ENCODE measurements around the gene ATAD3B. TPM values are rescaled to one million over a fixed set of nuclear protein-coding genes. Genes with fewer than 3 reads are reported as not detected.

The ATAD3B gene, protein sequence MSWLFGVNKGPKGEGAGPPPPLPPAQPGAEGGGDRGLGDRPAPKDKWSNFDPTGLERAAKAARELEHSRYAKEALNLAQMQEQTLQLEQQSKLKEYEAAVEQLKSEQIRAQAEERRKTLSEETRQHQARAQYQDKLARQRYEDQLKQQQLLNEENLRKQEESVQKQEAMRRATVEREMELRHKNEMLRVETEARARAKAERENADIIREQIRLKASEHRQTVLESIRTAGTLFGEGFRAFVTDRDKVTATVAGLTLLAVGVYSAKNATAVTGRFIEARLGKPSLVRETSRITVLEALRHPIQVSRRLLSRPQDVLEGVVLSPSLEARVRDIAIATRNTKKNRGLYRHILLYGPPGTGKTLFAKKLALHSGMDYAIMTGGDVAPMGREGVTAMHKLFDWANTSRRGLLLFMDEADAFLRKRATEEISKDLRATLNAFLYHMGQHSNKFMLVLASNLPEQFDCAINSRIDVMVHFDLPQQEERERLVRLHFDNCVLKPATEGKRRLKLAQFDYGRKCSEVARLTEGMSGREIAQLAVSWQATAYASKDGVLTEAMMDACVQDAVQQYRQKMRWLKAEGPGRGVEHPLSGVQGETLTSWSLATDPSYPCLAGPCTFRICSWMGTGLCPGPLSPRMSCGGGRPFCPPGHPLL
- total RNA-seq: 10 to 100 TPM; 13.0 to 40.3 (median 17.1) TPM

DNA sequence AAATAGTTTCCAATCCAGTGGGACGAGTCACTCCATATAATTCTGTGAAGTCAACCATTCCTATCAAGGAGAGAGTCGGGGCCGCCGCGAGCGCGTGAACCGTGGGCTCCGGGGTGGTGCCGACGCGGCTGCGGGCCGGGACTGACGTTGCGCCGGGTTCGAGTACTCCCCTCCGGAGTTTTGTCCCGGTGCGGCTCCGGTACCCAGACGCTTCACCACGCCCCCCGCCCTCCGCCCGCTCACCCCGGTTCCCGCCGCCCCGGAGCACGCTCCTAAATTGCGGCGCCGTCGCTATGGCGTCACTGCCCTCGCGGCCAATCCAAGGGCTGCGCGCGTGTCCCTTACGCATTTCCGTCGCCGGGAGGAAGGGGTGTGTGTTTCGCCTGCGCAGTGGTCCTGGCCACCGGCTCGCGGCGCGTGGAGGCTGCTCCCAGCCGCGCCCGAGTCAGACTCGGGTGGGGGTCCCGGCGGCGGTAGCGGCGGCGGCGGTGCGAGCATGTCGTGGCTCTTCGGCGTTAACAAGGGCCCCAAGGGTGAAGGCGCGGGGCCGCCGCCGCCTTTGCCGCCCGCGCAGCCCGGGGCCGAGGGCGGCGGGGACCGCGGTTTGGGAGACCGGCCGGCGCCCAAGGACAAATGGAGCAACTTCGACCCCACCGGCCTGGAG, at the start of gene ATAD3B:
Gene ATAD3B, plus strand, starts transcription at position 377 of the 664 bp plus-strand sequence. Its CDS starts 120 bp downstream, at position 497.
- peak; percentile 92 to 98 for DNase-seq (ENCODE audit: low spot score in 2 of 2)
- WGBS, 2 donors: 1% methylated on average over 32 to 47 of the region's 87 CpGs
- intact Hi-C loops (cut with DNase I; ENCODE audit: low total_unique reads): no loop called here
- peak within 1 kb of the TSS; percentile 29 for H3K4me3 ChIP-seq (ENCODE audit: low read depth, poor library complexity, severe bottlenecking)
- TF ChIP-seq, protein P1, sequence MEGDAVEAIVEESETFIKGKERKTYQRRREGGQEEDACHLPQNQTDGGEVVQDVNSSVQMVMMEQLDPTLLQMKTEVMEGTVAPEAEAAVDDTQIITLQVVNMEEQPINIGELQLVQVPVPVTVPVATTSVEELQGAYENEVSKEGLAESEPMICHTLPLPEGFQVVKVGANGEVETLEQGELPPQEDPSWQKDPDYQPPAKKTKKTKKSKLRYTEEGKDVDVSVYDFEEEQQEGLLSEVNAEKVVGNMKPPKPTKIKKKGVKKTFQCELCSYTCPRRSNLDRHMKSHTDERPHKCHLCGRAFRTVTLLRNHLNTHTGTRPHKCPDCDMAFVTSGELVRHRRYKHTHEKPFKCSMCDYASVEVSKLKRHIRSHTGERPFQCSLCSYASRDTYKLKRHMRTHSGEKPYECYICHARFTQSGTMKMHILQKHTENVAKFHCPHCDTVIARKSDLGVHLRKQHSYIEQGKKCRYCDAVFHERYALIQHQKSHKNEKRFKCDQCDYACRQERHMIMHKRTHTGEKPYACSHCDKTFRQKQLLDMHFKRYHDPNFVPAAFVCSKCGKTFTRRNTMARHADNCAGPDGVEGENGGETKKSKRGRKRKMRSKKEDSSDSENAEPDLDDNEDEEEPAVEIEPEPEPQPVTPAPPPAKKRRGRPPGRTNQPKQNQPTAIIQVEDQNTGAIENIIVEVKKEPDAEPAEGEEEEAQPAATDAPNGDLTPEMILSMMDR (IDR thresholded peaks at IDR 0.05): no peak
- TF ChIP-seq POLR2A (IDR thresholded peaks at IDR 0.05): no peak

DNA sequence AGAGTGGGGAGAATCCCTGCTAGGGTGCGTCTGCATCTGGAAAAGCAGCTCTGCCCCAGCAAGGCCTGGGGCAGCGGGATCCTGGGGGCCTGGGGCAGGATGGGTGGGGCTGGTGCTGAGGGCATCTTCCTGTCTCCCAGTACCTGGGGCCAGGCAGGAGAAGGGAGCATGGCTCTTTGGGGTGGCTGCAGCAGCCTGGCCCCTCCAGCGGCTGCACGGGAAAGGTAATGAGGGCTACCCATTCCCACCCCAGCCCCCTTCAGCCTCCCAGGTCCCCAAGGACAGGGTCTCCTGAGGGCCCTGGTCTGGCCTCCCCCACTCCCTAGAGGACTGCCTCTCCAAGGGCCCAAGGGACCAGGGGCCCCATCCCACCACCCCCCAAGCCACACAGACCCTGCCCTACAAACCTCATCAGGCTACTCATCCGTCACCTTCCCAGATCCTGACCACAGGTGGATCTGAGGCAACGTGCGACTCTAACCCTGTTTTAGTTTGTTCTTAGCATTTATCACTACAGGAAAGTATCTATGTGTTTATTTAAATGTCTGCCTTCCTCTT, 49.6 kb upstream of the ATAD3B start:
- intact Hi-C loops (cut with DNase I; ENCODE audit: low total_unique reads): no loop called here
- no peak for TF ChIP-seq POLR2A (IDR thresholded peaks at IDR 0.05)
- TF ChIP-seq, protein P1 (IDR thresholded peaks at IDR 0.05): no peak
- WGBS, 2 donors: 81 to 90% methylated on average over 7 of the region's 7 CpGs
- DNase-seq (ENCODE audit: low spot score in 2 of 2): no peak
- H3K4me3 ChIP-seq (ENCODE audit: low read depth, poor library complexity, severe bottlenecking): no peak overlapping the region

DNA sequence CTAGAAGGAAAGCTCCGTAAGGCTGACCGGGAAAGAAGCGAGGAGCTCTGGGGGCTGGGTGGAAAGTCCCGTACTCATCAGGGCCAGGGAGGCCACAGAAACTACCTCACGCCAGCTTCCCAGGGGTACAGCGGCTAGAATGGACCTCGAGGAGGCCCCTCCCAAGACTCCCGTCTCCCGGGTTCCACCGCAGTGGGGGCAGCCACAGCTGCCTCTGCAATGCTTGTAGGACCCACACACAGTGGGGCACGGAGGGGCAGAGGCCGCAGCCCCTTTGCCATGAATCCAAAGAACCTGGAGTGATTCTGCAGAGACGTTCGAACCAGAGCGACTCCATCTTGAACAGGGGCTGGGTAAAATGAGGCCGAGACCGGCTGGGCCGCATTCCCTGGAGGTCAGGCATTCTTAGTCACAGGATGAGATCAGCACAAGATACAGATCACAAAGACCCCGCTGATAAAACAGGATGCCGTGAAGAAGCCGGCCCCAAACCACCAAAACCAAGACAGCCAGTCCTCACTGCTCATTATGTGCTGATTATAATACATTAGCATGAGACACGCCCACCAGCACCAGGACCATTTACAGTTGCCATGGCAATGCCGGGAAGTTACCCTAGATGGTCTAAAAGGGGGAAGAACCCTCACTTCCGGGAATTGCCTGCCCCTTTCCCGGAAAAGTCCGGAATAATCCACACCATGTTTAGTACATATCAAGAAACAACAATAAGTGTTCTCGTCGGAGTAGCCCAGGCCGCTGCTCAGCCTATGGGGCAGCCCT, 48.9 kb upstream of the ATAD3B start:
- no peak overlapping the region for H3K4me3 ChIP-seq (ENCODE audit: low read depth, poor library complexity, severe bottlenecking)
- 69 to 71% methylated on average over 29 of the region's 29 CpGs for WGBS, 2 donors
- intact Hi-C loops (cut with DNase I; ENCODE audit: low total_unique reads): no loop called here
- TF ChIP-seq, protein P1 (IDR thresholded peaks at IDR 0.05): no peak
- no peak for TF ChIP-seq POLR2A (IDR thresholded peaks at IDR 0.05)
- no peak for DNase-seq (ENCODE audit: low spot score in 2 of 2)

DNA sequence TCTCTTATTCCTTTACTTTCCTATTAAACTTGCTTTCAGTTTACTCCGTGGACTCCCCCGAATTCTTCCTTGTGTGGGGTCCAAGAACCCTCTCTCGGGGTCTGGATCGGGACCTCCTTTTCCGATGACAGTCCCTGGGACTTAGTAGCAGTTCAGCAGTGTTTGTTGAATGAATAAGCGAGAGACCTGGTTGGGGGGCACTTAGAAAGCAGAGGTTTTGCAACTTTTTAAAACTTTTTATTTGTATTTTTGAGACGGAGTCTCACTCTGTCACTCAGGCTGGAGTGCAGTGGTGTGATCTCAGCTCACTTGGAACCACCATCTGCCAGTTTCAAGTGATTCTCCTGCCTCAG, 48.3 kb upstream of the ATAD3B start:
- intact Hi-C loops (cut with DNase I; ENCODE audit: low total_unique reads): no loop called here
- no peak overlapping the region for H3K4me3 ChIP-seq (ENCODE audit: low read depth, poor library complexity, severe bottlenecking)
- no peak for DNase-seq (ENCODE audit: low spot score in 2 of 2)
- TF ChIP-seq, protein P1 (IDR thresholded peaks at IDR 0.05): no peak
- no peak for TF ChIP-seq POLR2A (IDR thresholded peaks at IDR 0.05)
- 79 to 87% methylated on average over 7 of the region's 7 CpGs for WGBS, 2 donors

DNA sequence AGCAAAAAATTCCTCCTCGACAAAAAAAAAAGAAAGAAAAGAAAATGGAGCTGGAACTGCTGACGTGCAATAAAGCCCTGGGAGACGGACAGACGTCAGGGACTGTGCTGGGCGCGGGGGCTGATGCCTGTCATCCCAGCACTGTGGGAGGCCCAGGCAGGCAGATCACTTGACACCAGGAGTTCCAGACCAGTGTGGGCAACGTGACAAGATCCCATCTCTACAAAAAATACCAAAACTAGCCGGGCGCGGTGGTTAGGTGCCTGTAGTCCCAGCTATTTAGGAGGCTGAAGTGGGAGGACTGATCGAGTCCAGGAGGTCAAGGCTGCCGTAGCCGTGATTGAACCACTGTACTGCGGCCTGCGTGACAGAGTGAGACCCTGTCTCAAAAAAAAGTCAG, 46.9 kb upstream of the ATAD3B start:
- 75 to 88% methylated on average over 15 of the region's 15 CpGs for WGBS, 2 donors
- no peak for DNase-seq (ENCODE audit: low spot score in 2 of 2)
- H3K4me3 ChIP-seq (ENCODE audit: low read depth, poor library complexity, severe bottlenecking): no peak overlapping the region
- intact Hi-C loops (cut with DNase I; ENCODE audit: low total_unique reads): no loop called here
- TF ChIP-seq POLR2A (IDR thresholded peaks at IDR 0.05): no peak
- TF ChIP-seq, protein P1 (IDR thresholded peaks at IDR 0.05): no peak
